Glutamatergic neuron (in vitro differentiated cells): ENCODE data around the gene SAMD14. TPM values are rescaled to one million over a fixed set of nuclear protein-coding genes. Genes with fewer than 3 reads are reported as not detected.

Source experiments
- DNase-seq: peaks from one replicate; pipeline ENCODE4 v3.0.0; 2022
- H3K27ac Mint-ChIP-seq: one replicate; pipeline ENCODE4 v1.8.0; 2020; ENCODE audit warnings: mild to moderate bottlenecking, mixed read lengths, inconsistent platforms; ENCODE audit not compliant: unreplicated experiment
- H3K27me3 Mint-ChIP-seq: one replicate; pipeline ENCODE4 v1.8.0; 2020; ENCODE audit warnings: mild to moderate bottlenecking, moderate library complexity, mixed read lengths, inconsistent platforms; ENCODE audit not compliant: unreplicated experiment
- H3K36me3 Mint-ChIP-seq: one replicate; pipeline ENCODE4 v1.8.0; 2020; ENCODE audit warnings: mild to moderate bottlenecking, mixed read lengths, inconsistent platforms; ENCODE audit not compliant: unreplicated experiment
- H3K4me1 Mint-ChIP-seq: one replicate; pipeline ENCODE4 v1.8.0; 2020; ENCODE audit warnings: mild to moderate bottlenecking, low read depth, mixed read lengths, inconsistent platforms; ENCODE audit not compliant: unreplicated experiment
- H3K4me3 Mint-ChIP-seq: one replicate; pipeline ENCODE4 v1.8.0; 2020; ENCODE audit warnings: mild to moderate bottlenecking, mixed read lengths, inconsistent platforms; ENCODE audit not compliant: unreplicated experiment
- H3K9me3 Mint-ChIP-seq: one replicate; pipeline ENCODE4 v1.8.0; 2020; ENCODE audit warnings: mild to moderate bottlenecking, moderate library complexity, mixed read lengths, inconsistent platforms; ENCODE audit not compliant: unreplicated experiment
- CTCF ChIP-seq: fragments of 200-600 bp; sonication (generic); IDR thresholded peaks from one replicate; pipeline ENCODE4 v1.5.0; 2021; ENCODE audit not compliant: partially characterized antibody, unreplicated experiment
- total RNA-seq: library from RNA; stranded (reverse); fragmentation: NEBNext Ultra II Directional; extraction: Animal tissue kit (Norgen Biotek cat#: 25700); gene quantifications from one replicate; pipeline ENCODE4 v1.2.1, GENCODE V29; 2021; ENCODE audit not compliant: unreplicated experiment

The SAMD14 gene
- total RNA-seq, 1 donor from 2014 or later = 95.0 TPM

GRCh38 chr17:50117202-50118051 is 12.5 kb downstream of the SAMD14 start:
- DNase-seq = peak; percentile 87
- Mint-ChIP-seq H3K4me1 (peaks cover 17% of the 10 kb centered on the region), H3K27me3 (peaks cover 21% of the 10 kb centered on the region), H3K36me3 (peaks cover 16% of the 10 kb centered on the region), H3K27ac (no peak overlapping the region), H3K9me3 (peaks cover 10% of the 10 kb centered on the region), H3K4me3 (peak overlapping the region; percentile 16)
- TF ChIP-seq CTCF = peak; percentile 73

GRCh38 chr17:50115756-50116155 is 14.2 kb downstream of the SAMD14 start:
- TF ChIP-seq CTCF = no peak
- Mint-ChIP-seq H3K27ac (no peak overlapping the region), H3K27me3 (peaks cover 17% of the 10 kb centered on the region), H3K4me3 (no peak overlapping the region), H3K36me3 (peaks cover 16% of the 10 kb centered on the region), H3K4me1 (peaks cover 17% of the 10 kb centered on the region), H3K9me3 (peaks cover 10% of the 10 kb centered on the region)
- no peak for DNase-seq

GRCh38 chr17:50114849-50115357 is 15.1 kb downstream of the SAMD14 start:
- H3K36me3 Mint-ChIP-seq = peaks cover 16% of the 10 kb centered on the region
- H3K4me3 Mint-ChIP-seq = no peak overlapping the region
- H3K27ac Mint-ChIP-seq = peak overlapping the region; percentile 14
- H3K9me3 Mint-ChIP-seq = peaks cover 10% of the 10 kb centered on the region
- no peak for DNase-seq
- H3K27me3 Mint-ChIP-seq = peaks cover 16% of the 10 kb centered on the region
- H3K4me1 Mint-ChIP-seq = peaks cover 18% of the 10 kb centered on the region
- peak; percentile 40 for TF ChIP-seq CTCF

- H3K36me3 Mint-ChIP-seq = peaks cover 11% of the 10 kb centered on the region
- TF ChIP-seq CTCF = no peak
- no peak for DNase-seq
- H3K9me3 Mint-ChIP-seq = peaks cover 10% of the 10 kb centered on the region
- H3K4me3 Mint-ChIP-seq = no peak overlapping the region
- no peak overlapping the region for H3K27ac Mint-ChIP-seq
- H3K4me1 Mint-ChIP-seq = peaks cover 18% of the 10 kb centered on the region
- peaks cover 15% of the 10 kb centered on the region for H3K27me3 Mint-ChIP-seq
Observed at GRCh38 chr17:50114401-50114800, 15.6 kb downstream of the SAMD14 start.
